H7 (cell line): ENCODE results near the gene SATB2. TPM values are rescaled to one million over a fixed set of nuclear protein-coding genes. Genes with fewer than 3 reads are reported as not detected.

Experiments used
- DNase-seq: peaks from one replicate; pipeline ENCODE4 v3.0.0; 2012
- H3K27me3 ChIP-seq: 2 replicates; pipeline ENCODE4 v1.6.0; 2011; ENCODE audit warnings: mild to moderate bottlenecking, low read length; ENCODE audit not compliant: control insufficient read depth, insufficient read depth
- H3K36me3 ChIP-seq: replicated peaks from 2 replicates; pipeline ENCODE4 v1.5.1; 2011; ENCODE audit warnings: low read length; ENCODE audit not compliant: control insufficient read depth, insufficient read depth
- H3K4me3 ChIP-seq: 2 replicates; pipeline ENCODE4 v1.5.1; 2011; ENCODE audit warnings: low read depth, mild to moderate bottlenecking, control low read depth, low read length, moderate library complexity; ENCODE audit not compliant: insufficient read depth
- total RNA-seq: library from RNA; depleted of rRNA; stranded (reverse); fragments of >200 nt; shearing (Covaris generic); gene quantifications from 2 replicates; pipeline ENCODE4 v1.2.3, GENCODE V29; 2014; rRNA removed

SATB2 gene
- 10.3 and 15.7 TPM in 2 replicates for total RNA-seq

- H3K27me3 ChIP-seq, result peaks cover 33% of the 10 kb centered on the region
These were observed at the start of gene SATB2 for GRCh38 chr2:199457147-199458008. SATB2 (minus strand) TSS chr2:199457939; CDS start chr2:199456037, 1,902 bp downstream.

GRCh38 chr2:199505755-199506403 is 48.1 kb upstream of the SATB2 start:
- no peaks in the 10 kb centered on the region for H3K27me3 ChIP-seq
- no peak for DNase-seq
- H3K36me3 ChIP-seq, result no peaks in the 10 kb centered on the region
- H3K4me3 ChIP-seq, result no peak overlapping the region

More at GRCh38 chr2:199457147-199458008, at the start of gene SATB2:
- H3K4me3 ChIP-seq, result peak within 1 kb of the TSS; percentile 88
- peak; percentile 81 for DNase-seq
- H3K36me3 ChIP-seq, result no peaks in the 10 kb centered on the region

GRCh38 chr2:199503148-199503547 is 45.4 kb upstream of the SATB2 start:
- no peaks in the 10 kb centered on the region for H3K27me3 ChIP-seq
- no peaks in the 10 kb centered on the region for H3K36me3 ChIP-seq
- H3K4me3 ChIP-seq, result no peak overlapping the region
- DNase-seq, result no peak

- no peak for DNase-seq
- Histone ChIP-seq H3K36me3 (no peaks in the 10 kb centered on the region), H3K4me3 (no peak overlapping the region), H3K27me3 (no peaks in the 10 kb centered on the region)
These were observed 41.3 kb upstream of the SATB2 start for GRCh38 chr2:199499005-199499404.

- Histone ChIP-seq H3K27me3 (no peaks in the 10 kb centered on the region), H3K4me3 (no peak overlapping the region), H3K36me3 (no peaks in the 10 kb centered on the region)
- no peak for DNase-seq
These were observed 37.4 kb upstream of the SATB2 start for GRCh38 chr2:199495147-199495546.

- Histone ChIP-seq H3K4me3 (no peak overlapping the region), H3K36me3 (no peaks in the 10 kb centered on the region), H3K27me3 (no peaks in the 10 kb centered on the region)
- DNase-seq, result no peak
These were observed 32.3 kb upstream of the SATB2 start for GRCh38 chr2:199490049-199490448.

- Histone ChIP-seq H3K36me3 (no peaks in the 10 kb centered on the region), H3K4me3 (no peak overlapping the region), H3K27me3 (no peaks in the 10 kb centered on the region)
- peak; percentile 83 for DNase-seq
These were observed 31.1 kb upstream of the SATB2 start for GRCh38 chr2:199488772-199489400.

GRCh38 chr2:199485732-199486335 is 28.1 kb upstream of the SATB2 start:
- peak; percentile 76 for DNase-seq
- Histone ChIP-seq H3K36me3 (no peaks in the 10 kb centered on the region), H3K27me3 (no peaks in the 10 kb centered on the region), H3K4me3 (no peak overlapping the region)

- no peak overlapping the region for H3K4me3 ChIP-seq
- H3K27me3 ChIP-seq, result no peaks in the 10 kb centered on the region; the same call in 1 of the 2 replicates
- no peaks in the 10 kb centered on the region for H3K36me3 ChIP-seq
- peak; percentile 26 for DNase-seq
These were observed 27.2 kb upstream of the SATB2 start for GRCh38 chr2:199484927-199485326.

GRCh38 chr2:199480966-199481365 is 23.2 kb upstream of the SATB2 start:
- H3K27me3 ChIP-seq, result no peaks in the 10 kb centered on the region; the same call in 1 of the 2 replicates
- DNase-seq, result no peak
- H3K36me3 ChIP-seq, result no peaks in the 10 kb centered on the region
- no peak overlapping the region for H3K4me3 ChIP-seq

GRCh38 chr2:199477277-199477834 is 19.6 kb upstream of the SATB2 start:
- no peak overlapping the region for H3K4me3 ChIP-seq
- no peaks in the 10 kb centered on the region for H3K36me3 ChIP-seq
- peaks cover 5% of the 10 kb centered on the region for H3K27me3 ChIP-seq
- no peak for DNase-seq

- no peaks in the 10 kb centered on the region for H3K36me3 ChIP-seq
- H3K27me3 ChIP-seq, result peaks cover 63% of the 10 kb centered on the region
- peak overlapping the region; percentile 36 for H3K4me3 ChIP-seq
- peak; percentile 93 for DNase-seq
These were observed 13.8 kb upstream of the SATB2 start for GRCh38 chr2:199471443-199472057.

GRCh38 chr2:199470672-199471442 is 13.1 kb upstream of the SATB2 start:
- Histone ChIP-seq H3K4me3 (peak overlapping the region; percentile 36), H3K36me3 (no peaks in the 10 kb centered on the region), H3K27me3 (peaks cover 70% of the 10 kb centered on the region)
- DNase-seq, result peak; percentile 74
